HG02885 (cell line): ENCODE results near the gene ITGA11.

ENCODE experiments used
- ATAC-seq: cut with Tn5 transposase; IDR thresholded peaks from one replicate; pipeline ENCODE4 v1.9.1; 2021; ENCODE audit warnings: mild to moderate bottlenecking; ENCODE audit not compliant: unreplicated experiment, poor library complexity

Gene ITGA11

DNA sequence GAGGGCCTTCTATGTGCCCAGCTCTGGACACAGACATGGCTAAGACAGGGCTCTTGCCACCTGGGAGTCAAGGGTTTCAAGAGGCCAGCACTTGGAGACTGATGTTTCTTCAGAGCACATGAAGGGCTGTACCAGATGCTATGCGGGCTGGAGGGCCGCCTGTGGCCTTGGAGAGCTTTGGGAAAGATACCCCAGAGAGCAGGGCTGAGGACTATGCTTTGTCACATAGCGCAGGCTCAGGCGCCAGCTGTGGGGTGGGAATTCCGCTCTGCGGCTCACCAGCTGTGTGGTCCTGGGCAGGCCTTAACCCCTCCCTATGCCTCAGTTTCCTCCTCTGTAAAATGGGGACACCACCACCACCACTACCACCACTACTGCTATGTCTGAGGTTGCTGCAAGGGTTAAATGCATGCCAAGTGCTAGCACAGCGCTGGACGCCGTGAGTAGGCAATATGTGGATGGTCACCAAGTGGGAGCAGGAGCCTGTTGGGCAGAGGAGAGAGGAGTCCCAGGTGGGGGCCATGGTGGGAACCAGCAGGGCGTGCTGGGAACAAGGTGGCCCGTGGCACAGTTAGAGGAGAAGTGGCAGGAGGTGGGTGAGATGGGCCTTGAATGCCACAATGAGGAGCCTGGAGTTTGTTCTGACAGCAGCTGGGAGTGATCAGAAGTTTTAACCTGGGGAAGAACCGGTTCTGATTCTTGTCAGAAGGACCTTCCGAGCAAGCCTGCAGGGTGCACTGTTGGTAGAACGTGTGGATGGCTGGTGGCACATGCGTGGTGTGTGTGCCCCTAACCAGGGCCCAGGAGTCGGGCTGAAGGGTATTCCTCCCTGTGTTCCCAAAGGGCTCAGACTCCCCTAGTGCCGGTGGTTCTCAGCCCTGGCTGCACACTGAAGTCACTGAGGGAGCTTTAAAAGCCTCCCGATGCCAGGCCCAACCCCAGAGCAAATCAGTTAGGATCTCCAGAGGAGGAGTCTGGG, 112.7 kb downstream of the ITGA11 start:
- ATAC-seq: no peak

GRCh38 chr15:68318008-68318835, 113.7 kb downstream of the ITGA11 start:
- ATAC-seq: no peak

DNA sequence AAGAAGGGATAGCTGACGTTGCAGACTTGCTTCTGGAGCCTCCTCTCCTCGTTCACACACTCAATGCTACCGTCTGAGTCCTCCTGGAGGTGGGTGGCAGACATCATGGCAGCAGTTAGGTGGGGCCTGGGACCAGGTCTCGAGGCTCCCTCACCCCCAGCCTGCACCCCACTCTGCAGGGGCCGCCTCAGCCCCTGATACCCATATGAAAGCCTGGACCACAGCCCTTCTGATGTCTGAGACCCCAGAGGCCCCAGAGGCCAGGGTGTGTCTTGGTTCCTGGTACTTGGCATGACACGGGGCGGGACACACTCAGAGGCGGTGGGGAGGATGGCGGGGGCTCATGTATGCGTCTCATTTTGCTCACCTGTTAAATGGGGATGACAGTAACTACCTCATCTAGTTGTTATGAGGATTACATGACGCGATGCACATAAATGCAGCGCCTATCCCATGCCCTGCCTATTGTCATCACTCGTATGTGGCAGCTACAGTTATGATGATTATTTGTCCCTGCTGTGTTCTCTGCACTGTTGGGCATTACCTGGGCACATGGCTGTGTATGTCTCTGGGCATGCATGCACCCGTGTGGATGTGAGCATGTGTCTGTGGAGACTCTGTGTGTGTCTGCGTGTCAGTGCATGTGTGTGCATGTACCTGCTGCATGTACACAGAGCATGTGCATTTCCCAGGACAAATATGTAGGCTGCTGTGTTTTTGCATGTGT, 114.5 kb downstream of the ITGA11 start:
- ATAC-seq: no peak

- ATAC-seq: no peak
These were observed 115.7 kb downstream of the ITGA11 start for GRCh38 chr15:68316061-68316804.

DNA sequence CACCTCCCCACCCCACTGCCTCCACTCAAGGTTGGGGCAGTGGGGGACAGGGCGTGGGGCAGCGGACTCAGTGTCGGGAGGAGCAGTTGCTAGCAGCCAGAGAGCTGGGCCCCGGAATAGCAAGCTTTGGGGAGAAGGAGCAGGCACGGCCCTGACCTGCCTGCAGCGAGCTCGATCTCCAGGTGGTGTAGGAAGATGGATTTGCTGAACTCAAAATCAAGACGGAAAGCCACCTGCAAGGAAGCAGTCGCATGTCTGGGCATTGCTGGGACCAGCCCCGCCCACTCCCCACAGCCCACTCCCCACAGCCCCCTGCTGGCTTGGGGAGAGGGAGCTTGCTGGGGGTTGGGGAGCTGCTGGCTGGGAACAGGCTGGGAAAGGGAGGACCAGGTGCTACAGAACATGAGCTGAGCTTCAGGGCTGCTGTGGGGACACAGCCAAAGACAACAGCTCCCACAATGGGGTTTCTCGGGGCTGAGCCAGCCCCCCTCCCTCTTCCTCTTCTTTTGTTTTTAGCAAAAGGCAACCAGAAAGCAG, 116.4 kb downstream of the ITGA11 start:
- ATAC-seq: no peak

DNA sequence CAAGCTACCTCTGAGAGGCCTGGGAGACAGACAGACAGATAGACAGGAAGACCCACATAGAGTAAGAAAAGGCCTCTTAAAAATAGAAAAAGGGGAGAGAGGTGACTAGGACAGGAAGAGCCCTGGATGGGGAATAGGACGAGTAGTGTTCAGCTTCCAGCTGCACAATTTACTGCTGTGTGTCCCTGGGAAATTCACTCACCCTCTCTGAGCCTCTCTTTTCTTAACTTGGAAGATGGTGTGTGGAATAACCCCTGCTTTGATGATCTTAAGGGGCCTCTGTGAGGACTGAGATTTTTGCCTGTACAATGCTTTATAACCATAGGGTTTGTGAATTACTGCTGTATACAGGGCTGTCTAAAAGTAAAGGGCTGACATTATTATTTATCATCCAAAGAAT, 116.9 kb downstream of the ITGA11 start:
- no peak for ATAC-seq

DNA sequence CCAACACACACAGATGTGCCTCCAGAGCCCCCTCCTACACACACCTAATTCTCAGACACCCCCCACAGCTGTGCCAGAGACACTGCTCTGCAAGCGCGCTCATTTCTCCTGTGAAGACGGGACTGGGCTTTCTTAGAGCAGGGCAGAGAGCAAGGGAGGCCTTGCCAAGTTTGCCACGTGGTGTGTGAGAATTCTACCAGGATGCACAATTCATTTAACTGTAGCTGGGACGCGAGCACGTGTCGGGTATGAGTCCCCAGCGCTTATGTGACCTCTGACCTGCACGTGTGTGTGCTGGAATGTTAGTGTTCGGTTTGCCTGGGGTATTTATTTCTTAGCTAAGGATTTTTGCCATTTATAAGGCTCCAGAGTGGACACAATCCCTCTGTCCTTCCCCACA, 117.4 kb downstream of the ITGA11 start:
- ATAC-seq: no peak

GRCh38 chr15:68313501-68314410, 118.2 kb downstream of the ITGA11 start:
- no peak for ATAC-seq

DNA sequence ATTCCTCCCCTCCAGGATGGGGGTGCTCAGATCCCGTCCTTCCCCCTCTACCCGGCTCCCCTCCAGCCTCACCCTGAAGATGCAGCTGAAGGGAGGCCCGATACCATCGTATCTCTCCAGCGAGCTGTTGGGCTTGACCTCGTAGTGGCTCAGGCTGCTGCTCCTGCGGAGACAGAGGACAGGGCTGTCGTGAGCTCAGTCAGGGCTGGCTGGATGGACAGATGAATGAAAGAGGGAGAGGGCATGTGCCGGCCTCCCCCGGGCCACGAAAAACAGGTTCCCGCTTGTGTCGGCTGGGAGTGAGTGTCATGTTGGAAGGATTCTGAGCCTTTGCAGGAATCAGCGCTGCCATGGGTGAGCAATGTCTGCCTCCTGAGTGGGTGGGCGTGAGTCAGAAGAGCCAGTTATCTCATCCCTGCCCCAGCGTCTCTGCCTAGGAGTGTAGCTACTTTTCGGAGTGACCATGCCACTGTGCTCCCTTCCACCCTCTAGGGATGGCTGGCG, 119.2 kb downstream of the ITGA11 start:
- ATAC-seq: no peak

DNA sequence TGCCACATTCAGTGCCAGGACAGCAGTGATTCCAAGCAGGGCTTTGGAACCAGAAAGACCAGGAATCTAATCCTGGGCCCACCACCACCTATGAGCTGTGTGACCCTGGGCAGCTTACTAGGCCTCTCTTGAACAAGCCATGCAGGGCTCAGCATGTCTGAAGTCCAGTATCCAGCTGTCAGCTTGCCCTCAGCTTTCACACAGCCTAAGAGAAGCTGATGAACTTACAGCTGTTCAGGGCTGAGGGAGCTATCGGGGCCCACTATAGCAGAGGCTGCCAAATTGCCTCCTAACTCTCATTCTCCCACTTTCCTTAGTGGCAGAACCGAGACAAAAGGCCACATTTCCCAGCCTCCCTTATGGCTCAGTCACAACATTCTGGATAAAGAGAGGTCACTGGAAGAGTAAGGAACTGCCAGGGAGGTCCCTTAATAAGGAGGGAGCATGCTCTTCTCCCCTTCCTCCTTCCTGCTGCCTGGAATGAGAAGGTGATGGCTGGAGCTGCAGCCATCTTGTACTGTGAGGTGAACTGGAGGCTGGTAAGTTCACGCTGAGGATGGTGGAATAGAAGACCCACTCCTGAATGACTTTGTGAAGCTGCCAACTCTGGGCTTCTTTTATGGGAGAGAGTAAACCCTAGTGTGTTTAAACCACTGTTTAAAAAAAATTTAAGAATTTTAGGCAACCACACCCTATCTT, 120.0 kb downstream of the ITGA11 start:
- ATAC-seq: no peak

DNA sequence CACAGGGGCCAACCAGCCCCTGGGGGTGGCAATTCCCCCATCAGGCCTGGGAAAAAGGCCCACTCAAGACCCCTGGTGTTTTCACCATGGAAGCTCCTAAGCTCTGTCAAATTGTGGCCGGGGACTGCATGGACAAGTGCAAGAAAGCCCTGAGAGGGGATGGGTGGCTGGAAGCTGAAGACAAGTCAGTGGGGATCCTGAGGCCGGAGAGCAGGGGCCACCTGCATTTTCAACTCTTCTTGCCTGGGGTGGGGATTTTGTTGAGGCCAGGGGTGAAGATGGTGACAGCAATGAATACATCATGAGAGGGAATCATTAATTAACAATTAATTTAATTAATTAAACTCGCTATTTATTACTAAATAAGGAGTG, 120.5 kb downstream of the ITGA11 start:
- no peak for ATAC-seq

DNA sequence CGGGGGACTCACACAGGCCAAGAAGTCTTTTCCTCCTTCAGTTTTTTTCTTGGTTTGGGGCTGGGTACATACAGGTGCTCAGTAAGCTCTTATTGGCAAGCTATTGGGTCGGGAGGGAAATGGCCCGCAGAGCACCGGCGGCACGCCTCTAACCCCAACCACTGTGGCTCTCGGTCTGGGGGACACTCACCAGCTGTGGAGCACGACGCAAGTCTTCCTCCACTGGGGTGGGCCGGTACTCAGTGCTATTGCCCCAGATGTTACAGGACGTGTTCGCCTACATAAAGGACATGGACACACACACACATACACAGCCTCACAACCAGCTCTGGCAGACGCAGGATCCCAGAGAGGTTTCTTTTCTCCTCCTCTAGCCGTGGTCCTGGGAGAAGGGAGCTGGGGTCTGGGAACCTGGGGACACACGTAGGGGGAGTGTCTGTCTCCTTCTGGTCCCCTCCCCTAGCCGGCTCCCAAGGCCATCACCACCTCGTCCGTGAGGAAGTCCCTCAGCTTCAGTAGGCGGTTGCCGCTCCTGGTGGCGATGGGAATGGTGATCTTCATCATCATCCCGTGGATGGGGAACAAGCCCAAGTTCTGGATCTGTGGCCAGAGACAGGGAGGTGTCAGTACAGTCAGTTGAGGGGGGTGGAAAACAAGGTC, 121.0 kb downstream of the ITGA11 start:
- no peak for ATAC-seq

DNA sequence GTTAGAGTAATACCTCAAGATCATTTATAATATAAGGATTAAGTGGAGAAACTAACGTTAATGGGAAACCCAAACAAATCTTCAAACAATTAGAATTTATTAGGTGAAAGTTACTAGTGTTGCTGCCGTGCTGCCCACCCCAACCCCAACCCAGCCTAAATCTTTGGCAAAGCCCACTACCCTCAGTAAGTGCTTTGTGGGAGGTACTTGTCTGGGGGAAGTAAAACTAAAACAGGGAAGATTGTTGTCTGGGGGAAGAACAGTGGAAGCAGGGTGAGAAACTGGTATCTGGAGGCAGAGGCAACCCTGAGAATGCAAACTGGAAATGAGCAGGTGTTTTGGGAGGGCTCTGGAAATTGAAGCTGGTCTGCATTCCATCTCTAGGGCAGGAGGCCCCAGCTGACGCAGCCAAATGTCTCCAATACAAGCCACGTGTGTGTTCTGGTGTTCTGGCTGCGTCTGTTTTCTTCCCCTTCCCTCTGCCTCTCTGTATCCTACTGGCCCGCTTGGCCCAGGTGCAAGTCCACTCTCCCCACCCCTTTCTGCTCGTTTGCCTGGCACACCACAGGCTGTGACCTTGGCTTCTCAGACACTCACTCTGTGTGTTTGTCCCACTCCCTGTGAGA, 121.7 kb downstream of the ITGA11 start:
- ATAC-seq: no peak

GRCh38 chr15:68309024-68309423, 122.9 kb downstream of the ITGA11 start:
- ATAC-seq: no peak

DNA sequence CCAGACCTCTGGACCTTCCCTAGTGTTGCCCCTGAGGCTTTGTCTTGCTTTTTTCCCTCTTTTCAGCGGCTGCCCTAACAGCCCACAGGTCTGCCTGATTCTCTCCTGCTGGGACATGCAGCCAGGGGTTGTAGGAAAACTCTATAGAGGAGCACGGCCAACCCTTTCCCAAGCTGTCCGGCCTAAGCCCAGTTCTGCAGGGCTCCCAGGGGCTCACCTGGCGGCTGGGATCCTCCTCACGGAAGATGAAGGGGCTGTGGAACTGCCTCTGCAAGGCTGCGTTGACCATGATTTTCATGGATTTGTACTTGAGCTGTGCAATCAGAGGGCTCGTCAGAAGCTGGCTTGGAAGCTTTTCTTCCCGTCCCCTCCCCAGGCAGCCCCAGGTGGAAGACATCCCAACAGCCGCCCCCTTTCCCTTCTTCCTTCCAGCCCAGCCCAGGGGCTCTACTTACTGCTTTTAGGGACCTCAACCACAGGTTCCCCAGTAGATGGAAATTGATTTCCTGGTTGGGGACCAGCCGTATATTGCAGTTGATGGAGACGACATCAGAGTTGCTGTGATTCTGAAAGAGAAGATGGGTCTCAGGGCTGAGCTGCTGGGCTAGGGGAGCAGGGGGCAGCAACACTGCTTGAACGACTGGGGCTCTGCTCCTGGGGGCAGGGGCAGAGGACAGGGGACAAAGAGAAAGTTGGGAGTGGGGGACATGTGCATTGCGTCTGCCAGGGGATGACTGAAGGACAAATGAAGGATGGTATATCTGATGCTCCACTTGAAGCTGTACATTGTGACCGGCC, 124.6 kb downstream of the ITGA11 start:
- no peak for ATAC-seq

GRCh38 chr15:68305420-68305871, 126.5 kb downstream of the ITGA11 start:
- no peak for ATAC-seq
